ACHN (cell line): ENCODE results near the gene SLC6A8.
A peak's percentile ranks its signal among the peaks of the same experiment; 100 is the strongest.
"Not testable (repeated sequence)": the region's sequence is repeated elsewhere in the genome, so short reads cannot be mapped to it uniquely, and the experiment has no call there.

Source experiments
- DNase-seq: peaks from one replicate; pipeline ENCODE4 v3.0.0-alpha.2; 2015
- in situ Hi-C: cut with HindIII; loops from 2 replicates; pipeline ENCODE4 v1.10.0; 2017; ENCODE audit warnings: low sequenced_read_pairs, low pct_ligation_motif_present, low pct_unique_long_range_greater_than_20kb

SLC6A8 gene

GRCh38 chrX:153688911-153689590 is 1.3 kb downstream of the SLC6A8 start:
- in situ Hi-C loops: no loop called here
- DNase-seq: peak; percentile 39

GRCh38 chrX:153689654-153690465 is 2.1 kb downstream of the SLC6A8 start:
- DNase-seq: peak; percentile 12
- in situ Hi-C loops: no loop called here

GRCh38 chrX:153690466-153690865 is 2.7 kb downstream of the SLC6A8 start:
- no peak for DNase-seq
- in situ Hi-C loops: no loop called here

- in situ Hi-C loops, DNase-seq: not testable (repeated sequence)
Observed at GRCh38 chrX:153691032-153691827, 3.5 kb downstream of the SLC6A8 start.

- in situ Hi-C loops: no loop called here
- DNase-seq: no peak
Observed at GRCh38 chrX:153692003-153692402, 4.3 kb downstream of the SLC6A8 start.

GRCh38 chrX:153692611-153693156 is 5.0 kb downstream of the SLC6A8 start:
- in situ Hi-C loops: no loop called here

GRCh38 chrX:153693216-153694086 is 5.7 kb downstream of the SLC6A8 start:
- in situ Hi-C loops: no loop called here

More at GRCh38 chrX:153692611-153693156, 5.0 kb downstream of the SLC6A8 start:
- DNase-seq: no peak

GRCh38 chrX:153694256-153694655 is 6.5 kb downstream of the SLC6A8 start:
- in situ Hi-C loops: not testable (repeated sequence)

More at GRCh38 chrX:153693216-153694086, 5.7 kb downstream of the SLC6A8 start:
- no peak for DNase-seq

GRCh38 chrX:153694687-153695270 is 7.1 kb downstream of the SLC6A8 start:
- in situ Hi-C loops: no loop called here
- no peak for DNase-seq

More at GRCh38 chrX:153694256-153694655, 6.5 kb downstream of the SLC6A8 start:
- not testable (repeated sequence) for DNase-seq

- in situ Hi-C loops: no loop called here
- DNase-seq: no peak
Observed at GRCh38 chrX:153696100-153696499, 8.4 kb downstream of the SLC6A8 start.

GRCh38 chrX:153696538-153696937 is 8.8 kb downstream of the SLC6A8 start:
- in situ Hi-C loops, DNase-seq: not testable (repeated sequence)

GRCh38 chrX:153696986-153697722 is 9.4 kb downstream of the SLC6A8 start:
- not testable (repeated sequence) for DNase-seq

GRCh38 chrX:153697924-153698865 is 10.5 kb downstream of the SLC6A8 start:
- in situ Hi-C loops: no loop called here
- DNase-seq: no peak

More at GRCh38 chrX:153696986-153697722, 9.4 kb downstream of the SLC6A8 start:
- in situ Hi-C loops: not testable (repeated sequence)

- in situ Hi-C loops, DNase-seq: not testable (repeated sequence)
Observed at GRCh38 chrX:153699210-153699783, 11.6 kb downstream of the SLC6A8 start.

GRCh38 chrX:153699784-153700371 is 12.2 kb downstream of the SLC6A8 start:
- DNase-seq, in situ Hi-C loops: not testable (repeated sequence)
